Activated naive CD4-positive, alpha-beta T cell treated with Interleukin-2 at 50 U/mL for 16 hours (primary cell): ENCODE results near the gene LCN15.

Experiments
- DNase-seq: peaks from one replicate; pipeline ENCODE4 v3.0.0-alpha.2; 2020

The LCN15 gene

DNA sequence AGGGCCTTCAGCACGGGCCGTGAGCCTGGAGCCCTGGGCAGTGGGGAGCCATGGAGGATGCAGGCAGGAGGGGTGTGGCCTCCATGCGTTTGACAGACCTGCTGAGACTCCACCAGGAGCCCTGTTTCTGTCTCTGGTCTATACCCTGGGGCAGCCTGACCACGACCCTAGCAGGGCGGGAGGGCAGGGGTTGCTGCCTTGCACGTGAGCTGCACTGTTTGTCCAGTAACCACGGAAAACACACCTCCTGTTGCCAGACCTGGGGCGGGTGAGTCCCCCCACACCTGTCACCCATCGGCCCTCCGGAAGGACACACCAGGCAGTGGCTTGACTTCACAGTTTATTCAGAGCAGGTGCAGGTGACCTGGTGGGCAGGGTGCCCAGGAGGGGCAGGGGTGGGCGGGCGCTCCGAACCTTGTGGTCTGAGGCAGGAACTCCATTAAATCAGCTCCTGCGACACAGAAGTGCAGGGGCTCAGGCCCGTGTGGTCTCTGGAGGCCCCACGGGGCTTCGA, 10.2 kb downstream of the LCN15 start:
- DNase-seq: no peak

DNA sequence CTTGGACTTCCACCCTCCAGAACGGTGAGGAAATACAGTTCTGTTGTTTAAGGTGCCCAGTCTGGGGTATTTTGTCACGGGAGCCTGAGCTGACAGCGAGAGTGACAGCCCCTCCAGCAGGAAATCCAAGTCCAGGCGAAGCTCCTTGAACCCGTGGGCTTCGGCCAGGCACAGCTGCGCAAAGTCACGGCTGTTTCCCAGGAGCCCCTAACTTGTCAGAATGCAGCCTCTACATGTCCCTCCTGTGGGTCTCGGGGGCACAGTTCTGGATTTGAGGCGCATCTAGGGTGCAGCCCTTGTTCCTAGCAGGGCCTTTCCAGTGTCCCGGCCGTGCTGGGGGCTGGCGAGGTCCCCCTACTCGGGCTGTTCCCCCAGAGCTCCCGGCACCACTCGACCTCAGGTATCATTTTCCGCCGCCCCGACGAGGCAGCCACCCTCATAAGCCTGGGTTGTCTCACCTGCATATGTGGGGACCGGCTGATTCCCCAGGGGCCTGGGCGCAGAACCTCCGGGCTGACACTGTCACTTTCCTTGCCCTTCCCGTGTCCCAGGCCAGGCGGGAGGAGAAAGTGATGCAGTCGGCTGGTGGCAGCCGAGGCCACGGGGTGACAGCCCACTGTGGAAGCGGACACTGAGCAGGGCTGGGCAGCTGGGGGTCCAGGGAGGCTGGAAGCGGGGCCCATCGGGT, 10.8 kb downstream of the LCN15 start:
- no peak for DNase-seq

DNA sequence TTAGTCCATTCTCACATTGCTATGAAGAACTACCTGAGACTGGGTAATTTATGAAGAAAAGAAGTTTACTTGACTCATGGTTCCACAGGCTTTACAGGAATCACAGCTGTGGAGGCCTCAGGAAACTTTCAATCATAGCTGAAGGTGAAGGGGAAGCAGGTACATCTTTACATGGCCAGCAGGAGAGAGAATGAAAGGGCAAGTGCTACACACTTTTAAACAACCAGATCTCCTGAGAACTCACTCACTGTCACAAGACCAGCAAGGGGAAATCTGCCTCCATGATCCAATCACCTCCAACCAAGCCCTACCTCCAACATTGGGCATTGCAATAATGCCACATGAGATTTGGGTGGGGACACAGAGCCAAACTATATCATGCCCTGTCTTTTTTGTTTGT, 12.5 kb downstream of the LCN15 start:
- no peak for DNase-seq

DNA sequence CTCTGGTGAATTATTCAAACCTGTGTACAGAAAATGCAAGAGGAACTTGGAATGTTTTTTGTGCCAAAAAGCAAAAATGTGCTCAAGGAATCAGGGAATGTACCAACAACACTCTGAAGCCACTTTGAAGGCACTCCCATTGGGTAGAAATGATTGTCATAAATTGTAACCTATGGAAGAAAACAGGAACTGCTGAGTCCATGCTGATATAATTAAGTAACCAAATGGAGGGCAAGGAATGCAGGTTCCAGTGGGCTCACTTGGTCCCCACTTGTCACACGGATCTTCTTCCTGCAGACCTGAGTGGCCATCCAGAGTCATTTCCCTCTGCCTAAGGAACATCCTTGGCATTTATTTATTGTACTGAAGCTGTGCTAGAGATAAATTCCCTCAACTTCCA, 13.1 kb downstream of the LCN15 start:
- DNase-seq: no peak

DNA sequence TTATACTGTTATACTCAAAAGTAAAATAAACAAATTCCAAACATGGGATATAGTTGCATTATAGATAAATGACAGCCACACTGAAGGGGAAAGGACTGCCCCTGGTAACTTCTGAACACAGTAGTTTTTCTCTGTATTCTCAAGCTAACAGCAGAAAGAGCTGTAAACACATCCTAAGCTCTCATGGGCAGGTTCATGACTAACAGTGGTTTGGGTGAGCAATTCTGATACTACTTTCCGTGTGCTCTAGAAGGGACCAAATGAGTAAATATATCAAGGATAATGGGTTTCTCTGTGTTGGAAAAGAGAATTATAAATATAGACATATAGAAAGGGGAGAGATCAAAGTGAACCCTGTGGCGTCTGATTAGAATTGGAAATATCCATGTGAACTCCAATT, 13.8 kb downstream of the LCN15 start:
- DNase-seq: no peak

DNA sequence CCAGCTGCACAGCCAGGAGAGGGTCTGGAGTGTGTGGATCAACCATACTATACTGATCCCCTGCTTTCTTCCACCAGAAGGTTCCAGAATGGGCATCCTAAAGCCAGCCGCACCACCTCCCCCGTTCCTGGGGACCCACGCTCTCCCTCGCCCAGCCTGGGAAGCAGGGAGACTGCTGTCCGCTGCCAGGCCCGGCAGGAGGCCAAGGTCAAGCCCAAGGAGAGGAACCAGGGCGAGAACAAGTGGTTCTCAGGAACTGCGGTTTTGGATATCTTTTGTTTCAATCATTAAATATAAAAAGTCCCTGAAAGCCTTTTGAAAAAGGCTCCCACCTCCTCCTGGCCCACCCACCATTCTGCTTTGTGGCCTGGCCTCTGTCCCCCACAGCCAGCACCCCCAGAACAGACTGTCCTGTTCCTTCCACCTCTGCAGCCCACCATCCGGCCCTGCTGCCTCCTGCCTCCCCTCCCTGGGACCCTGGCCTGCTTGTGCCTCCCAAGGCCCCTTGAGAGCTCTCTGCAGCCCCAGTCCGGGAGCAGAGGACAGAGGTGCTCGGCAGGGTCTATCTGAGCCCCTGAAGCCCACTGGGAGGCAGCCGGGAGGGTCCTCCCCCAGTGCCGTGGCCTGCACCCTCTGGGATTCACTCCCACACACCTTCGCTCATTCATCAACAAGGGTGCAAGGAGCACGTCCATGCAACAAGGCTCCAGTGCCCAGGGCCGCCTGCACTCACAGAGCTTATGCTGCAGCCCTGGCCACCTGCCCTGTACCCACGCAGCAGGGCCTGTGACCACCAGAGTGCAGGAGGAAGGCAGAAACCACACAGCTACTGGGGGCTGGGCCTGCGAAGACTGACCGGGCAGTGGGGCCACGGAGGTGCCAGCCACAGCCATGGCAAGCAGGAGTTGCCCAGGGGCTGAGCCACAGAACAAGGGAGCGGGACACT, 15.4 kb downstream of the LCN15 start:
- DNase-seq: no peak

DNA sequence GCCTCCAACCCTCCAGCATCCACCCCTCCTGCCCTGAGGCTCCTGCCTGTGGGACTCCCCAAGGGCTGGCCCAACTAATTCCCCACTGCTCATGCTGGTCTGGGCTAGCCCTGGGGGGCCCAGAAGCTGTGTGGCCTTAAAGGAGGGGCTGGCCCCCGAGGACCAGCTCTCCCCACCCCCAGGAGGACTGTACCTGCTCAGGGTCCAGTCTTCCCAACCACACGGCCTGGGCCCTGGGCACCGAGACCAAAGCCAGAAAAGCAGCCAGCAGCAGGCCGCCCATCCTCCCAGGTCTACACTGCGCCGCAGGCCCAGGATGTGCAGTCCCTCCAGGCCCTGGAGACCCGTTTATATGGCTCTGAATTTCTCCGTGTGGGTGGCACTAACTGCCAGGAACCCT, 16.1 kb downstream of the LCN15 start, which contains the start of gene LCN6:
Gene LCN6 (minus strand): TSS at position 325 of the 400 bp plus-strand sequence. CDS start 42 bp downstream, at position 283.
- DNase-seq: no peak

DNA sequence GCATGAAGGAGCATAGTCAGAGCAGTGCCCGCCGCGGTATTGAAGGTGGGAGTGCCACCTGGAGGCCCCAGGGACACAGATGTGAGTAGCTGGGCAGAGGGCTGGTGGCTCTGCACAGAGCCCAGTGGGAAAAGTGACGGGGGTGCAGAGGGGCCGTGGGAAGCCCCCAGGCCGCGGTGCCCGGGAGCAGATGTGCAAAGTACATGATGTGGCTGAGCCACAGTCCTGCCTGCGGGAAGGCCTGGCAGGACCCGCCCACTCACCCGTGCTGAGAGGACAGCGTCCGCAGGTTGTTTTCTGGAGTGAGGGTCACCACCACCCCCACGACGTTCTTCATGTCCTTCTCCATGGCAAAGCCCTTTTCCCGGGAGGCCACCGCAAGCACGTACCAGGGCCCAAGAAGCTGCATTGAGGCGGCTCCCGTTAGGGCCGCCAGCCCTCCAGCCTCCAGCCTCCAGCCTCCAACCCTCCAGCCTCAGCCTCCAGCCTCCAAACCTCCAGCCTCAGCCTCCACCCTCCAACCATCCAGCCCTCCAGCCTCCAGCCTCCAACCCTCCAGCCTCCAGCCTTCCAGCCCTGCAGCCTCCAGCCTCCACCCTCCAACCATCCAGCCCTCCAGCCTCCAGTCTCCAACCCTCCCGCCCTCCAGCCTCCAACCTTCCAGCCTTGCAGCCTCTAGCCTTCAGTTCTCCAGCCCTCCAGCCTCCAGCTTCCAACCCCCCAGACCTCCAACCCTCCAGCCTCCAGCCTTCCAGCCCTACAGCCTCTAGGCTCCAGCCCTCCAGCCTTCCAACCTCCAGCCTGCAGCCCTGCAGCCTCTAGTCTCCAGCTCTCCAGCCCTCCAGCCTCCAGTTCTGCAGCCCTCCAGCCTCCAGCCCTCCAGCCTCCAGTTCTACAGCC, 16.9 kb downstream of the LCN15 start:
- DNase-seq: no peak

DNA sequence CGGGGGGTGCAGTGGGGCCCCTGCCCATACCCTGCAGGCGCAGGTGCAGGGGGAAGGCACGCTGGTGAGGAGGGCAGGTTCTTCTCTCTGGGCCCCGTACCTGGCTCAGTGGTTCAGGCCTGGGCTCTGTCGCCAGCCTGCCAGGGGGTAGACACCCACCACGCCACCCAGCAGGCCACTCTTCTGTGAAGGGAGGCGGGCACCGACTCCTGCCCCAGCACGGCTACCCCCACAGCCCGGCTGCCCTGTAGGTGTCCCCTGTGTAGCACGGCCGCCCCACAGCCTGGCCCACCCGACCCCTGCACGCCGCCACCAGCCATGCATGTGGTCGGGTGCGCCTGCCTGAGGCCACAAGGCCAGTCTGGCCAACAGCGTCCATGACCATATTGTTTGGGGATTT, 17.7 kb downstream of the LCN15 start:
- DNase-seq: no peak

DNA sequence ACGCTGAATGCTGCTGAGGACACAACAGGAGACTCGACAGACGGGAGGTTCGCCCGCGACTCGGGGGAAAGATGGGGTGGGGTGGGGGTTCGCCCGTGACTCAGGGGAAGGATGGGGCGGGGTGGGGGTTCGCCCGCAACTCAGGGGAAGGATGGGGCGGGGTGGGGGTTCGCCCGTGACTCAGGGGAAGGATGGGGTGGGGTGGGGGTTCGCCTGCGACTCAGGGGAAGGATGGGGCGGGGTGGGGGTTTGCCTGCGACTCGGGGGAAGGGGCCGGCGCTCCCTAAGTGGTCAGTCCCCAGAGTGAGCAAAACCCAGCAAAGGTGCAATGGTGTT, 18.2 kb downstream of the LCN15 start:
- no peak for DNase-seq

DNA sequence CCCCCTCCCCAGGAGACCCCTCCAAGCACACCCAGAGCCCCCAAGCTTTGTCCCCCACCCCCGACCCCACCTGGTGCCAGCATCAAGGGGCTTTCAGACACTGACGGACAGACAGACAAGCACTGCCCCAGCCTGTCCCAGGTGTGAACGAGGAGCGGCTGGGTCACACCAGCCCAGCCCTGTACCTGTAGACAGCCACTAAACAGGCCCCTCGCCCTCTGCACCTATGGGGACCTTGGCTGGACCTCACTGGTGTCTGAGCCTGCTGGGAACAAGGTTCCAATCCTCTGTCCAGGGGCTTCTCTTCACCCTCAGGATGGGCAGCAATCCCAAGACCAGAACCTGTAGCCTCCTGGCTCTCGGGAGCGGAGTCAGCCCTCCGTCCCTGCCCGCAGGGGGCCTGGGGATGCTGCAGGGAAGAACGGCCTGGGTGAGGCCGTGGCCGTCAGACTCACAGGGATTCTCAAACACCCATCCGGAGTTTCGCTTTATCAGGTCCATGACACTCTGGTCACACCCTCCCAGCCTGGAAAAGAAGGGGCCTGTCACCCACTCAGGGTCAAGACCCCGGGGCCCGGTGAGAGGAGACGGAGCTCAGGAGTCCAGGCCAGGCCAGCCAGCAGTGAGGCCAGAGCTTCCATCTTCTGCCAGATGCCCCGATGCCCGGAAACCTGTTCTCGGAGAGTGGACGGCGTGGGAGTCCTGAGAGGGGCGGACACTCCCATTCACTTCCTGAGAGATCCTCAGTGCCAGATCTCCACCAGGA, 18.7 kb downstream of the LCN15 start:
- DNase-seq: no peak

DNA sequence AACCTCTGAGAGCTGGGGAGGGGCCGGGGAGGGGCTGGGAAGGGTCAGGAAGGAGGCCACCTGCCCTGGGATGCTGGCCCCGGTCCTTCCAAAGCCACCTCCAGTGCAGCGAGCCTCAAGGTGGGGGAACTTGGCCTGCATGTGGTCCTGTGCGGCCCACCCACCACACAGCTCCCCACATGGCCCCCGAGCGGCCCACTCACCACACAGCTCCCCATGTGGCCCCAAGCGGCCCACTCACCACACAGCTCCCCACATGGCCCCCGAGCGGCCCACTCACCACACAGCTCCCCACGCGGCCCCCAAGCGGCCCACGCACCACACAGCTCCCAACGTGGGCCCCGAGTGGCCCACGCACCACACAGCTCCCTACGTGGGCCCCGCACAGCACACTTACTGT, 19.5 kb downstream of the LCN15 start:
- no peak for DNase-seq

DNA sequence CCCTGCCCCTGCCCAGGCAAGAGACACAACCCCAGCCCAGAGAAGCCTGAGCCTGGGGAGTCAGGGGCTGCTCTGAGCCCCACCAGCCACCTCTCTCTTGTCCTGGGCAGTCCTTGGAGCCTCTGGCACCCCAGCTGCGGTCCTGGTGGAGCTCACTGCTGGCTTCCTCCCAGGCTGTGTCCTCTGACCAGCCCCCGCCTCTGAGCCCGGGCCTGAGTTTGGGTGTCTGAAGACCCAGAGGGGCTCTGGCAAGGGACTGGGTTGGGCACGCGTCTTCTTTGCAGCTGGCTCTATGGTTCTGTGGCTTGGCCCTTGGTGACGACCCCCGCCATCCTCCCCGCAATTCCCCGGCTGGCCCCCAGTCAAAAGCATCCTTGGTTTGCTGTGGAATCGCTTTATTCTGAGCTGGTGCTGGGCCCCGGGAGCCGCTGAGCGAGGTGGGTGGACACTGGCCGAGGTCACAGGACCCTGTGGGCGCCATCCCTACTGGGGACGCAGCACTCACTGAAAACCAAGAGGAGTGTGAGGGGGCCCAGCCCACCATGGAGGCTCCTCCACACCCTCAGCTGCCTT, 20.6 kb downstream of the LCN15 start:
- DNase-seq: no peak

DNA sequence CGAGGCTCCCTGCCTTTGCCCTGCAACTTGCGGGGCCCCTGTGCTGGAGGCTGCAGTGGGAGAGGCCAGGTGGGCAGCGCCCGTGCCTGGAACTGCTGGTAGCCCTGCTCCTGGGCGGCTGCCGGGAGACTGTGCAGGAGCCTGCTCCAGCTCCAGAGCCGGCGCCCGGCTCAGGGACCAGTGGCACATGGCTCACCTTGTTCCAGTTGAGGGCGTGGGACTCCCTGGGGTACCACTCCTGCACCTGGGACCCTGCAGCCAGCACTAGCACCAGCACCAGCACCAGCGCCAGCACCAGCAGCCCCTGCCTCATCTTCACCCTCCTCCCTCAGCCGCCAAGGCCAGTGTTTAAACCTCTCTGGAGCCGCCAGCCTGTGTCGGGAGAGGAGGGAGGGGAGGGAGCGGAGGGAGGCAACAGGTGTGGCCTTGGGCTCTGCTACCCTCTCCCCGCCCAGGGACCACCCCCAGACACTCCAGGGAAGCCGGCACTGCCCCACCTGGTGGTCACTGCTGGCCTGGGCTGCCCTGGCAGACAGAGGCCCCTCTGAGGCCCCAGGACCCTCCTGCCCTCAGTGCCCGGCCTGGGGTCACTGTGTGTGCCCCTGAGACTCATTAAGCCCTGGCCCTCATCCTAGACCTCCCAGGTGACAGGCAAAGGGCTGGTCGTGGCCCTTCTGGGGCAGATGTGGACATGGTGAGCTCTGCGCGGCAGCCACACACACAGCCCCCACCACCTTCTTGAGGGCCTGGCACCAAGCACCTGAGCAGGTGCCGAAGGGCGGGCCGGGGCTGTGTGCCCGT, 21.5 kb downstream of the LCN15 start, which contains the start of gene LCN10:
Gene LCN10 (minus strand): TSS at position 350 of the 801 bp plus-strand sequence. CDS start 37 bp downstream, at position 313.
- no peak for DNase-seq

DNA sequence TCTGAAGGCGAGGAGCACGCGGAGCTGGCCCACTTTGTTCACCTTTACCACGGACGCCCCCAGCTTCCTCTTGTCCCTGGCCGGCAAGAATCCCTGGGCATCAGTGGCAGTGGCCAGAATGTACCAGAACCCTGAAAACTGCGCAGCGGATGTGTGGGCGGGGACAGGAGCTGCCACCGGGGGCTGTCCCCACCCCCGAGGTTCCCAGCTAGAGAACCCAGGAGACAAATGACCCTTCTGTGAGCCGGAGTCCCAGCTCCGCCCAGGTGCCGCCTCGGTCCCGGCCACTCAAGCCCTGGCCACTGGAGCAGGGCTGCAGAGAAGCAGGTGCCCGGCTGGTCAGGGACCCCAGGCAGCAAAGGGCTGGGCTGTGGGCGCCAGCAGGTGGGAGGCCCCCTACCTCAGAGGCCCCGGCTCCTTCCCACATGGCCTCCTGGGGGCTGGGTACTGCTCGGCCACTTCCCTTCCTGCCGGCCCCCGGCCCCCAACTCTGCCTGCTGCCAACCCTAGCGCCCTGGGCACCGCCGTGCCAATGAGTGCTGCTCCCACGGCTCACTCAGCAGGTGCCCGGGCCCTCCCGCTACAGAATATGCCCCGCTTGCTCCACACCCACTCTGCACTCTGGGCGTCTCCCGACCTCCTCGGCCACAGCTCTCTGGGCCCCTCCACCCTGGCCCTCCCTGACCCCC, 22.3 kb downstream of the LCN15 start:
- peak; percentile 39 for DNase-seq

DNA sequence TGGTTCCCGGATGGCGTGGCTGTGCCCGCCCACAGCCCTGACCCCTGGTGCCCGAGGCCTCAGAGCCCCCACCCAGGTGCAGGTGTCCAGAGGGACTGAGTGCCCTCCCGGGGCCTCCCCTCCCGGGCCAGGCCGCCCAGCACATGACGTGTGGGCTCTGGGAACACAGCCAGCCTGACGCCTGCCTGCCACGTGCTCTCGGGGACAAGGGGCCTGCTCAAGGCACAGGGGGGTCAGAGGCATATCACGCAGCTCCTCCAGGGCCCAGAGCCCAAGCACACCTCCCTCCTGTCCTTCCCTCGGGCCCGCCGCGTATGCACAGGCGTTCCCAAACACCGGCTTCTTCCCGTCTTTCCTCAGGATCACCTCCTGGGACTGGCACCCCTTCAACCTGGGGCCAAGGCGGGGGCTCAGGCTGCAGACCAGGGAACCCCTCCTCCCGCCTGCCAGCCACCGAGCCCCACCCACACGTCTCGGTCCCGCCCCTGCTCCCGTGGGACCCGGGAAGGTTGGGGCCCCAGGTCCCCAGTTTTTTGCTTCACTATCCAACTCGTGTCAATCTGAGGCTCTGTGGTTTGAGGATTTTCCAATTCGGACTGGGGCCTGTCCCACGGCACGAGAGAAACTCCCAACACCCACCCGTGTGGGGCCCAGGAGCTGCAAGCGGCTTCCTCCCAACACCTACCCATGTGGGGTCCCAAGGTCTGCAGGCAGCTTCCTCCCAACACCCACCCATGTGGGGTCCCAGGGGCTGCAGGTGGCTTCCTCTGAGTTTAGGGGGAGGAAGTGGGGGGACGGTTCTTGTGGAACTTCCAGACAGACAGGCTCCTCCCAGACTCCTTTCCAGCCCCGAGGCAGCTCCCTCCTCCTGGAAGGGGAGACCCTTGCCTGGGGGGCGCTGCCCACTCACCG, 23.1 kb downstream of the LCN15 start:
- DNase-seq: no peak

DNA sequence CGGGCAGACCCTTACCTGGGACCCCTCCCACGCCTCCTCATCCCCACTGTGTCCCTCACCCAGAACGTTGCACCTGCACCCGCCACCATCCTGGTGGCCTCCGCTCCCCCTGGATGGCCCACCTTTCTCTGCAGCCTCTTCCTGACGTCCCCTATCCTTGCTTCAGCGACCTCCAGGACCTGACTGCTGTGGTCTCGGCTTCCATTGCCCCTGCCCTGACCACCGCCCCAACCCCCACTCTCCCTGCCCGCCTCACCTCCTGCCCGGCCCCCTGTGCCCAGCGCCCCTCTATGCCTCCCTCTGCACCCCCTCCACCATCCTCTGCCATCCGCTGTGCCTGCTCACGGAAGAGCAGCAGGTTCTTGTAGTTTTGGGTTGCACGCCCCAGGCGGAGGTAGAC, 23.8 kb downstream of the LCN15 start:
- no peak for DNase-seq

DNA sequence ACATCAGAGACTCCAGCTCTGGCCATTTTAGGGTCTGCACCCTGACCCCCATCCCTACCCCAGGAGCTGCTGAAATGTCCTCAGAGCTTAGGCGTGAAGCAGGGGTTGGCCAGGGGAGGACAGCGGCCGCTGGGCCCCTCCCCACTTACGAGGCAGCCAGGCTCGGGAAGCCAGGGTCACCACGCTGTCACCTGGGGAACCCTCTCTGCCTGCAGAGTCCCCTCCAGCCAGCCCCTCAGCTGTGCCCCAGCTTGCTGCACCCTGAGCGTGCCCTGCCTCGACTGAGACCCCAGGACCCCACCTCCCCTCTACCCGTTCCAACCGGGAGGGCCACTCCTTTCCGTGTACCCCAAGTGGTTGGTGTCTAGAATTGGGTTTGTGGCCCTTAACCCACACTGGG, 24.2 kb downstream of the LCN15 start:
- DNase-seq: no peak

DNA sequence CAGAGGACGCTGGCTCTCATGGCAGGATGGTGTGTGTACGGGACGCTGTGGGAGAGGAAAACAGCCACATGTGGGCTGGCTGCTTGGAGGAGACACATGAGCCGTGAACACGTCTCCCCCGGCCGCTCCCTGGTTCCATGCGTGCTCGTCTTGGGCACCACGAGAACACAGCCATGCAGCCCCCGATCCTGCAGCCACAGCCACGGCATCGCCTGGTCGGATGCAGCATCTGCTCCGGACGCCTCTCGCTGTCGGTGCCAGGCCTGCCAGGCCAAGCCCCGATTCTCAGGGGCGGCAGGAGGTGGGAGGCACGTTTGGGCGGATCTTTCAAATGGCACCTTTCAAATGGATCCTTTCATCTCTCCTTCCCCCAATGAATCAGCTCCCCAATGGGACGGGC, 24.8 kb downstream of the LCN15 start:
- DNase-seq: no peak
